OCI-LY7 (cell line): ENCODE measurements around the gene NANOG.
"Not testable (repeated sequence)": the region's sequence is repeated elsewhere in the genome, so short reads cannot be mapped to it uniquely, and the experiment has no call there.

Source experiments
- CTCF ChIP-seq: fragments of 200-600 bp; sonication (generic); conservative IDR thresholded peaks from 2 replicates; pipeline ENCODE4 v1.5.1; 2014; ENCODE audit warnings: mild to moderate bottlenecking, antibody characterized with exemption, low read length, moderate library complexity, mixed read lengths
- EZH2phosphoT487 ChIP-seq: fragments of 200-600 bp; sonication (generic); IDR thresholded peaks from 2 replicates; pipeline ENCODE4 v1.6.1; 2018; ENCODE audit warnings: low read depth, borderline replicate concordance, mild to moderate bottlenecking, mixed run types, antibody characterized with exemption, low read length, moderate library complexity, mixed read lengths

- not testable (repeated sequence) for TF ChIP-seq CTCF, EZH2phosphoT487
These were observed 9.6 kb downstream of the NANOG start for GRCh38 chr12:7798750-7799308.
